Measurements from ENCODE around the gene POM121L2. TPM values are rescaled to one million over a fixed set of nuclear protein-coding genes. Genes with fewer than 3 reads are reported as not detected.

POM121L2 gene
- total and polyA plus RNA-seq, 2 of the 13 experiments (the other 11 are each of a cell fraction or from before 2014, with no cell fraction given), result not detected

GRCh38 chr6:27332692-27333641 lies 20.9 kb upstream of the POM121L2 start (continued):
- TF ChIP-seq STAG1 (CRISPR knock-in tag; IDR thresholded peaks at IDR 0.05) (no peak), HNRNPK (IDR thresholded peaks at IDR 0.05; ENCODE audit: low read depth, low read length, poor library complexity, severe bottlenecking) (no peak), KIAA2018 (CRISPR knock-in tag; IDR thresholded peaks at IDR 0.05; ENCODE audit: borderline replicate concordance) (no peak), MTF2 (CRISPR knock-in tag; IDR thresholded peaks at IDR 0.05; ENCODE audit: borderline replicate concordance) (0 out of 2 replicates have a peak, but pooled peaks have one; percentile 48), ELF3 (CRISPR knock-in tag; IDR thresholded peaks at IDR 0.05) (no peak; the same call in 1 of the 2 replicates), ZNF766 (CRISPR knock-in tag; IDR thresholded peaks at IDR 0.05; ENCODE audit: borderline replicate concordance) (peak; percentile 90), PRDM10 (CRISPR knock-in tag; IDR thresholded peaks at IDR 0.05; ENCODE audit: low read depth) (peak; percentile 27; the same call in 1 of the 2 replicates), PCBP1 (IDR thresholded peaks at IDR 0.05; ENCODE audit: borderline replicate concordance, low read depth, low read length) (no peak), ARID5B (CRISPR knock-in tag; IDR thresholded peaks at IDR 0.05) (peak; percentile 87; the same call in 1 of the 2 replicates), ZNF235 (CRISPR knock-in tag; IDR thresholded peaks at IDR 0.05; ENCODE audit: borderline replicate concordance) (no peak), ARNTL (CRISPR knock-in tag; IDR thresholded peaks at IDR 0.05) (no peak)

All from HepG2 (cell line).